K562 (cell line): ENCODE data around the gene PRSS22. TPM values are rescaled to one million over a fixed set of nuclear protein-coding genes. Genes with fewer than 3 reads are reported as not detected.

Experiments
- ARID2 ChIP-seq: fragments of 450-650 bp; IDR thresholded peaks from 2 replicates; pipeline ENCODE4 v1.6.1; 2017; ENCODE audit warnings: antibody characterized with exemption, mild to moderate bottlenecking
- COPS2 ChIP-seq: fragments of 450-650 bp; conservative IDR thresholded peaks from 2 replicates; pipeline ENCODE4 v1.6.1; 2016; ENCODE audit warnings: mild to moderate bottlenecking, moderate library complexity
- CTBP1 ChIP-seq: fragments of 450-650 bp; IDR thresholded peaks from 2 replicates; pipeline ENCODE4 v1.6.1; 2016; ENCODE audit warnings: borderline replicate concordance
- CXXC5 ChIP-seq: fragments of 250-450 bp; sonication (Bioruptor Pico); IDR thresholded peaks from 2 replicates; pipeline ENCODE4 v1.8.0; 2022; ENCODE audit warnings: inconsistent platforms, mild to moderate bottlenecking, moderate library complexity
- GATAD2A ChIP-seq: fragments of 450-650 bp; IDR thresholded peaks from 2 replicates; pipeline ENCODE4 v1.6.1; 2017
- GATAD2B ChIP-seq: fragments of 450-650 bp; IDR thresholded peaks from 2 replicates; pipeline ENCODE4 v1.6.1; 2017; ENCODE audit warnings: mild to moderate bottlenecking, borderline replicate concordance
- KLF16 ChIP-seq: IDR thresholded peaks from 2 replicates; pipeline ENCODE4 v1.6.1; 2016; ENCODE audit warnings: antibody characterized with exemption
- L3MBTL2 ChIP-seq: fragments of 450-650 bp; IDR thresholded peaks from 2 replicates; pipeline ENCODE4 v1.6.1; 2016; ENCODE audit warnings: mild to moderate bottlenecking, moderate library complexity
- MEIS2 ChIP-seq: fragments of 450-650 bp; IDR thresholded peaks from 2 replicates; pipeline ENCODE4 v1.6.1; 2014; ENCODE audit warnings: mild to moderate bottlenecking; ENCODE audit not compliant: partially characterized antibody
- MYNN ChIP-seq, 2 experiments: sonication (generic); formaldehyde crosslinking in 1 of 2; IDR thresholded peaks; 2 replicates each; pipeline versions ENCODE4 v1.5.0 to v1.6.1; 2016 to 2020; ENCODE audit warnings: antibody characterized with exemption in 1 of 2, missing genetic modification reagents in 1 of 2
- NFIC ChIP-seq: fragments of 450-650 bp; IDR thresholded peaks from 2 replicates; pipeline ENCODE4 v1.6.1; 2017; ENCODE audit warnings: mild to moderate bottlenecking, inconsistent platforms
- POLR2H ChIP-seq: IDR thresholded peaks from 2 replicates; pipeline ENCODE4 v1.6.1; 2016; ENCODE audit warnings: missing genetic modification characterization, low read depth, mild to moderate bottlenecking, control low read depth, missing compliant biosample characterization, moderate library complexity
- POLR3G ChIP-seq: IDR thresholded peaks from 2 replicates; pipeline ENCODE4 v1.6.1; 2011; ENCODE audit not compliant: insufficient read length, insufficient replicate concordance; ENCODE audit errors: extremely low read depth
- RB1 ChIP-seq: fragments of 450-650 bp; IDR thresholded peaks from 2 replicates; pipeline ENCODE4 v1.6.1; 2017; ENCODE audit warnings: low read depth, mild to moderate bottlenecking
- RBFOX2 ChIP-seq: fragments of 200-400 bp; formaldehyde crosslinking; IDR thresholded peaks from 2 replicates; pipeline ENCODE4 v1.6.1; 2017; ENCODE audit warnings: low read depth, mild to moderate bottlenecking, low read length, moderate library complexity
- SMARCA4 ChIP-seq: fragments of 450-650 bp; IDR thresholded peaks from 2 replicates; pipeline ENCODE4 v1.6.1; 2016
- SMARCB1 ChIP-seq: IDR thresholded peaks from 2 replicates; pipeline ENCODE4 v1.6.1; 2011; ENCODE audit warnings: improper control_type of control experiment, low read depth; ENCODE audit not compliant: insufficient read length
- TRIM24 ChIP-seq, 2 experiments: fragments of 450-650 bp; IDR thresholded peaks; 2 replicates each; pipeline ENCODE4 v1.6.1; 2016
- ZFP1 ChIP-seq: fragments of 450-650 bp; formaldehyde crosslinking; IDR thresholded peaks from 2 replicates; pipeline ENCODE4 v1.4.0; 2020; ENCODE audit warnings: mild to moderate bottlenecking, mixed read lengths
- ZNF316 ChIP-seq: fragments of 450-650 bp; IDR thresholded peaks from 2 replicates; pipeline ENCODE4 v1.6.1; 2016
- ZNF354B ChIP-seq: fragments of 250-450 bp; sonication (Bioruptor Pico); IDR thresholded peaks from 2 replicates; pipeline ENCODE4 v1.4.0; 2020
- polyA plus RNA-seq, 8 experiments: library from polyadenylated mRNA; depleted of rRNA in 4 of 8; stranded (reverse) in 5 of 8; unstranded in 3 of 8; fragments of >200 nt; fragmentation: Nextera tagmentation in 2 of 8; fragmentation: Illumina TruSeq in 1 of 8; extraction: Ambion mirVana in 2 of 8; extraction: Trizol in 1 of 8; gene quantifications; 2 replicates each; pipeline versions ENCODE4 v1.2.1 to v1.2.3, GENCODE V29; 2011 to 2014; ENCODE audit warnings: inconsistent platforms in 1 of 8, missing spikeins in 1 of 8
- total RNA-seq, 7 experiments: library from RNA; depleted of rRNA in 6 of 7; stranded (reverse); fragments of >200 nt in 6 of 7; fragmentation: Illumina TruSeq in 2 of 7; extraction: Trizol in 2 of 7; gene quantifications; 2 replicates each; pipeline versions ENCODE4 v1.2.1 to v1.2.3, GENCODE V29; 2011 to 2021; ENCODE audit warnings: low replicate concordance in 1 of 7
- TF ChIP-seq, protein P1 (sequence below): fragments of 450-650 bp; formaldehyde crosslinking; IDR thresholded peaks from 2 replicates; pipeline ENCODE4 v1.4.0; 2022; ENCODE audit warnings: missing genetic modification characterization
- TF ChIP-seq, protein P2 (sequence below): sonication (generic); formaldehyde crosslinking; IDR thresholded peaks from 2 replicates; pipeline ENCODE4 v1.8.0; 2022; ENCODE audit warnings: mild to moderate bottlenecking, missing genetic modification reagents
- TF ChIP-seq, protein P3 (sequence below): fragments of 250-450 bp; sonication (Bioruptor Pico); IDR thresholded peaks from 2 replicates; pipeline ENCODE4 v1.4.0; 2020
- TF ChIP-seq, protein P4 (sequence below): sonication (generic); formaldehyde crosslinking; IDR thresholded peaks from 2 replicates; pipeline ENCODE4 v1.9.0; 2022; ENCODE audit warnings: mild to moderate bottlenecking, missing genetic modification reagents

The PRSS22 gene
- total and polyA plus RNA-seq, 9 of the 15 experiments (the other 6 are each of a cell fraction or from before 2014, with no cell fraction given), result 0.13 to 0.42 TPM; not detected in 7

- TF ChIP-seq L3MBTL2, result peak; percentile 83
- TF ChIP-seq CTBP1, result peak; percentile 86
- TF ChIP-seq RB1, result peak; percentile 73; the same call in 1 of the 2 replicates
- peak; percentile 72 for TF ChIP-seq CXXC5 (CRISPR knock-in tag)
- TF ChIP-seq GATAD2B, result peak; percentile 40; the same call in 1 of the 2 replicates
- TF ChIP-seq MEIS2, result no peak
- peak in 1 of 2 experiments; percentile 79; a peak in 2 of 4 replicates for TF ChIP-seq TRIM24 (IDR thresholded peaks at IDR 0.05)
- TF ChIP-seq, protein P1, sequence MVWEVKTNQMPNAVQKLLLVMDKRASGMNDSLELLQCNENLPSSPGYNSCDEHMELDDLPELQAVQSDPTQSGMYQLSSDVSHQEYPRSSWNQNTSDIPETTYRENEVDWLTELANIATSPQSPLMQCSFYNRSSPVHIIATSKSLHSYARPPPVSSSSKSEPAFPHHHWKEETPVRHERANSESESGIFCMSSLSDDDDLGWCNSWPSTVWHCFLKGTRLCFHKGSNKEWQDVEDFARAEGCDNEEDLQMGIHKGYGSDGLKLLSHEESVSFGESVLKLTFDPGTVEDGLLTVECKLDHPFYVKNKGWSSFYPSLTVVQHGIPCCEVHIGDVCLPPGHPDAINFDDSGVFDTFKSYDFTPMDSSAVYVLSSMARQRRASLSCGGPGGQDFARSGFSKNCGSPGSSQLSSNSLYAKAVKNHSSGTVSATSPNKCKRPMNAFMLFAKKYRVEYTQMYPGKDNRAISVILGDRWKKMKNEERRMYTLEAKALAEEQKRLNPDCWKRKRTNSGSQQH (CRISPR knock-in tag), result no peak
- TF ChIP-seq ZFP1, result no peak
- TF ChIP-seq SMARCB1, result no peak
- no peak for TF ChIP-seq ARID2
- TF ChIP-seq, protein P2, sequence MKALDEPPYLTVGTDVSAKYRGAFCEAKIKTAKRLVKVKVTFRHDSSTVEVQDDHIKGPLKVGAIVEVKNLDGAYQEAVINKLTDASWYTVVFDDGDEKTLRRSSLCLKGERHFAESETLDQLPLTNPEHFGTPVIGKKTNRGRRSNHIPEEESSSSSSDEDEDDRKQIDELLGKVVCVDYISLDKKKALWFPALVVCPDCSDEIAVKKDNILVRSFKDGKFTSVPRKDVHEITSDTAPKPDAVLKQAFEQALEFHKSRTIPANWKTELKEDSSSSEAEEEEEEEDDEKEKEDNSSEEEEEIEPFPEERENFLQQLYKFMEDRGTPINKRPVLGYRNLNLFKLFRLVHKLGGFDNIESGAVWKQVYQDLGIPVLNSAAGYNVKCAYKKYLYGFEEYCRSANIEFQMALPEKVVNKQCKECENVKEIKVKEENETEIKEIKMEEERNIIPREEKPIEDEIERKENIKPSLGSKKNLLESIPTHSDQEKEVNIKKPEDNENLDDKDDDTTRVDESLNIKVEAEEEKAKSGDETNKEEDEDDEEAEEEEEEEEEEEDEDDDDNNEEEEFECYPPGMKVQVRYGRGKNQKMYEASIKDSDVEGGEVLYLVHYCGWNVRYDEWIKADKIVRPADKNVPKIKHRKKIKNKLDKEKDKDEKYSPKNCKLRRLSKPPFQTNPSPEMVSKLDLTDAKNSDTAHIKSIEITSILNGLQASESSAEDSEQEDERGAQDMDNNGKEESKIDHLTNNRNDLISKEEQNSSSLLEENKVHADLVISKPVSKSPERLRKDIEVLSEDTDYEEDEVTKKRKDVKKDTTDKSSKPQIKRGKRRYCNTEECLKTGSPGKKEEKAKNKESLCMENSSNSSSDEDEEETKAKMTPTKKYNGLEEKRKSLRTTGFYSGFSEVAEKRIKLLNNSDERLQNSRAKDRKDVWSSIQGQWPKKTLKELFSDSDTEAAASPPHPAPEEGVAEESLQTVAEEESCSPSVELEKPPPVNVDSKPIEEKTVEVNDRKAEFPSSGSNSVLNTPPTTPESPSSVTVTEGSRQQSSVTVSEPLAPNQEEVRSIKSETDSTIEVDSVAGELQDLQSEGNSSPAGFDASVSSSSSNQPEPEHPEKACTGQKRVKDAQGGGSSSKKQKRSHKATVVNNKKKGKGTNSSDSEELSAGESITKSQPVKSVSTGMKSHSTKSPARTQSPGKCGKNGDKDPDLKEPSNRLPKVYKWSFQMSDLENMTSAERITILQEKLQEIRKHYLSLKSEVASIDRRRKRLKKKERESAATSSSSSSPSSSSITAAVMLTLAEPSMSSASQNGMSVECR, result no peak
- TF ChIP-seq GATAD2A, result no peak
- TF ChIP-seq COPS2, result no peak
- no peak for TF ChIP-seq ZNF354B (CRISPR knock-in tag)
- TF ChIP-seq RBFOX2, result peak; percentile 56
- TF ChIP-seq, protein P3, sequence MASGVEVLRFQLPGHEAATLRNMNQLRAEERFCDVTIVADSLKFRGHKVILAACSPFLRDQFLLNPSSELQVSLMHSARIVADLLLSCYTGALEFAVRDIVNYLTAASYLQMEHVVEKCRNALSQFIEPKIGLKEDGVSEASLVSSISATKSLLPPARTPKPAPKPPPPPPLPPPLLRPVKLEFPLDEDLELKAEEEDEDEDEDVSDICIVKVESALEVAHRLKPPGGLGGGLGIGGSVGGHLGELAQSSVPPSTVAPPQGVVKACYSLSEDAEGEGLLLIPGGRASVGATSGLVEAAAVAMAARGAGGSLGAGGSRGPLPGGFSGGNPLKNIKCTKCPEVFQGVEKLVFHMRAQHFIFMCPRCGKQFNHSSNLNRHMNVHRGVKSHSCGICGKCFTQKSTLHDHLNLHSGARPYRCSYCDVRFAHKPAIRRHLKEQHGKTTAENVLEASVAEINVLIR, result 0 out of 2 replicates have a peak, but pooled peaks have one; percentile 30
- 0 out of 2 replicates have a peak, but pooled peaks have one; percentile 19 for TF ChIP-seq KLF16
- TF ChIP-seq ZNF316, result no peak
- TF ChIP-seq, protein P4, sequence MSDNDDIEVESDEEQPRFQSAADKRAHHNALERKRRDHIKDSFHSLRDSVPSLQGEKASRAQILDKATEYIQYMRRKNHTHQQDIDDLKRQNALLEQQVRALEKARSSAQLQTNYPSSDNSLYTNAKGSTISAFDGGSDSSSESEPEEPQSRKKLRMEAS (CRISPR knock-in tag), result 0 out of 2 replicates have a peak, but pooled peaks have one; percentile 11
- TF ChIP-seq MYNN (IDR thresholded peaks at IDR 0.05), result no peak
- no peak for TF ChIP-seq MYNN (CRISPR knock-in tag; IDR thresholded peaks at IDR 0.05)
- no peak for TF ChIP-seq POLR3G
- no peak for TF ChIP-seq SMARCA4
- TF ChIP-seq NFIC, result peak; percentile 23; the same call in 1 of the 2 replicates
- TF ChIP-seq POLR2H (tag), result no peak
These were observed 15.5 kb downstream of the PRSS22 start (continued) for GRCh38 chr16:2842340-2843000.
